Measurements from ENCODE around the gene ZNF433. TPM values are rescaled to one million over a fixed set of nuclear protein-coding genes. Genes with fewer than 3 reads are reported as not detected.

Gene ZNF433
- total and polyA plus RNA-seq, 2 experiments from 2014 or later, result 2.0 to 3.4 TPM

DNA sequence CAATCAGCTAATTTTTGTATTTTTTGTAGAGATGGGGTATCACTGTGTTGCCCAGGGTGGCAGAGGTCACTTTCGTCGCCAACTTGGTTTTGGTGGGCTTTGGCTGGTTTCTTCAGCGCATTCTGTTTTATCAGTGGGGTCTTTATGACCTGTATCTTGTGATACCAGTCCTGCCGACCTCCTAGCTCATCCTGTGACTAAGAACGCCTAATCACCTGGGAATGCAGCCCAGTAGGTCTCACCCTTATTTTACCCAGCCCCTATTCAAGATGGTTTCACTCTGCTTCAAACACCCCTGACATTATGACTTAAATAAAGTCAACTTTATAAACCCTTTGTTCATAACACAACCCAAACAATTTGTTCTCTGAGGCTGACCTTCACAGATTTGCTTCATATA, 20.3 kb upstream of the ZNF433 start:
- Histone ChIP-seq H3K4me1 (ENCODE audit: insufficient read depth) (0 out of 2 replicates have a peak, but pooled peaks cover 4% of the 10 kb centered on the region), H3F3A (replicated peaks; ENCODE audit: low read depth) (peaks cover 19% of the 10 kb centered on the region; the same call in 1 of the 2 replicates), H2AFZ (no peak overlapping the region), H3K4me2 (no peak overlapping the region), H3K4me3 (no peak overlapping the region), H3K36me3 (ENCODE audit: insufficient read depth) (no peaks in the 10 kb centered on the region), H3K79me2 (replicated peaks; ENCODE audit: insufficient read depth) (peaks cover 8% of the 10 kb centered on the region), H3K27ac (ENCODE audit: low read depth) (no peak overlapping the region), H4K20me1 (replicated peaks; ENCODE audit: insufficient read depth) (no peaks in the 10 kb centered on the region), H3K27me3 (ENCODE audit: insufficient read depth) (peaks cover 4% of the 10 kb centered on the region; the same call in 1 of the 2 replicates), H3K9me2 (ENCODE audit: insufficient read depth) (no peaks in the 10 kb centered on the region)
- Mint-ChIP-seq H3K4me1 (no peaks in the 10 kb centered on the region), H3K27ac (no peak overlapping the region), H3K4me3 (no peak overlapping the region), H3K36me3 (ENCODE audit: low read depth) (peaks cover 46% of the 10 kb centered on the region), H3K27me3 (ENCODE audit: insufficient read depth, low read depth, poor library complexity) (no peaks in the 10 kb centered on the region), H3K9me3 (peaks cover 92% of the 10 kb centered on the region)
- TF ChIP-seq, protein P1, sequence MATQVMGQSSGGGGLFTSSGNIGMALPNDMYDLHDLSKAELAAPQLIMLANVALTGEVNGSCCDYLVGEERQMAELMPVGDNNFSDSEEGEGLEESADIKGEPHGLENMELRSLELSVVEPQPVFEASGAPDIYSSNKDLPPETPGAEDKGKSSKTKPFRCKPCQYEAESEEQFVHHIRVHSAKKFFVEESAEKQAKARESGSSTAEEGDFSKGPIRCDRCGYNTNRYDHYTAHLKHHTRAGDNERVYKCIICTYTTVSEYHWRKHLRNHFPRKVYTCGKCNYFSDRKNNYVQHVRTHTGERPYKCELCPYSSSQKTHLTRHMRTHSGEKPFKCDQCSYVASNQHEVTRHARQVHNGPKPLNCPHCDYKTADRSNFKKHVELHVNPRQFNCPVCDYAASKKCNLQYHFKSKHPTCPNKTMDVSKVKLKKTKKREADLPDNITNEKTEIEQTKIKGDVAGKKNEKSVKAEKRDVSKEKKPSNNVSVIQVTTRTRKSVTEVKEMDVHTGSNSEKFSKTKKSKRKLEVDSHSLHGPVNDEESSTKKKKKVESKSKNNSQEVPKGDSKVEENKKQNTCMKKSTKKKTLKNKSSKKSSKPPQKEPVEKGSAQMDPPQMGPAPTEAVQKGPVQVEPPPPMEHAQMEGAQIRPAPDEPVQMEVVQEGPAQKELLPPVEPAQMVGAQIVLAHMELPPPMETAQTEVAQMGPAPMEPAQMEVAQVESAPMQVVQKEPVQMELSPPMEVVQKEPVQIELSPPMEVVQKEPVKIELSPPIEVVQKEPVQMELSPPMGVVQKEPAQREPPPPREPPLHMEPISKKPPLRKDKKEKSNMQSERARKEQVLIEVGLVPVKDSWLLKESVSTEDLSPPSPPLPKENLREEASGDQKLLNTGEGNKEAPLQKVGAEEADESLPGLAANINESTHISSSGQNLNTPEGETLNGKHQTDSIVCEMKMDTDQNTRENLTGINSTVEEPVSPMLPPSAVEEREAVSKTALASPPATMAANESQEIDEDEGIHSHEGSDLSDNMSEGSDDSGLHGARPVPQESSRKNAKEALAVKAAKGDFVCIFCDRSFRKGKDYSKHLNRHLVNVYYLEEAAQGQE (IDR thresholded peaks at IDR 0.05; ENCODE audit: unreplicated experiment), result no peak
- TF ChIP-seq EZH2phosphoT487 (IDR thresholded peaks at IDR 0.05; ENCODE audit: unreplicated experiment) (no peak), EZH2 (IDR thresholded peaks at IDR 0.05; ENCODE audit: low read depth, unreplicated experiment) (no peak), STAT1 (IDR thresholded peaks at IDR 0.05; ENCODE audit: unreplicated experiment) (no peak), NANOG (IDR thresholded peaks at IDR 0.05; ENCODE audit: borderline replicate concordance) (no peak), JUNB (IDR thresholded peaks at IDR 0.05; ENCODE audit: unreplicated experiment) (no peak), ZNF114 (CRISPR knock-in tag; IDR thresholded peaks at IDR 0.05) (no peak), CREB1 (CRISPR knock-in tag; IDR thresholded peaks at IDR 0.05; ENCODE audit: low read depth) (no peak), ZNF331 (CRISPR knock-in tag; IDR thresholded peaks at IDR 0.05; ENCODE audit: low read depth) (no peak), POLR2AphosphoS5 (IDR thresholded peaks at IDR 0.05; ENCODE audit: low read depth) (no peak)
- TF ChIP-seq, protein P2, sequence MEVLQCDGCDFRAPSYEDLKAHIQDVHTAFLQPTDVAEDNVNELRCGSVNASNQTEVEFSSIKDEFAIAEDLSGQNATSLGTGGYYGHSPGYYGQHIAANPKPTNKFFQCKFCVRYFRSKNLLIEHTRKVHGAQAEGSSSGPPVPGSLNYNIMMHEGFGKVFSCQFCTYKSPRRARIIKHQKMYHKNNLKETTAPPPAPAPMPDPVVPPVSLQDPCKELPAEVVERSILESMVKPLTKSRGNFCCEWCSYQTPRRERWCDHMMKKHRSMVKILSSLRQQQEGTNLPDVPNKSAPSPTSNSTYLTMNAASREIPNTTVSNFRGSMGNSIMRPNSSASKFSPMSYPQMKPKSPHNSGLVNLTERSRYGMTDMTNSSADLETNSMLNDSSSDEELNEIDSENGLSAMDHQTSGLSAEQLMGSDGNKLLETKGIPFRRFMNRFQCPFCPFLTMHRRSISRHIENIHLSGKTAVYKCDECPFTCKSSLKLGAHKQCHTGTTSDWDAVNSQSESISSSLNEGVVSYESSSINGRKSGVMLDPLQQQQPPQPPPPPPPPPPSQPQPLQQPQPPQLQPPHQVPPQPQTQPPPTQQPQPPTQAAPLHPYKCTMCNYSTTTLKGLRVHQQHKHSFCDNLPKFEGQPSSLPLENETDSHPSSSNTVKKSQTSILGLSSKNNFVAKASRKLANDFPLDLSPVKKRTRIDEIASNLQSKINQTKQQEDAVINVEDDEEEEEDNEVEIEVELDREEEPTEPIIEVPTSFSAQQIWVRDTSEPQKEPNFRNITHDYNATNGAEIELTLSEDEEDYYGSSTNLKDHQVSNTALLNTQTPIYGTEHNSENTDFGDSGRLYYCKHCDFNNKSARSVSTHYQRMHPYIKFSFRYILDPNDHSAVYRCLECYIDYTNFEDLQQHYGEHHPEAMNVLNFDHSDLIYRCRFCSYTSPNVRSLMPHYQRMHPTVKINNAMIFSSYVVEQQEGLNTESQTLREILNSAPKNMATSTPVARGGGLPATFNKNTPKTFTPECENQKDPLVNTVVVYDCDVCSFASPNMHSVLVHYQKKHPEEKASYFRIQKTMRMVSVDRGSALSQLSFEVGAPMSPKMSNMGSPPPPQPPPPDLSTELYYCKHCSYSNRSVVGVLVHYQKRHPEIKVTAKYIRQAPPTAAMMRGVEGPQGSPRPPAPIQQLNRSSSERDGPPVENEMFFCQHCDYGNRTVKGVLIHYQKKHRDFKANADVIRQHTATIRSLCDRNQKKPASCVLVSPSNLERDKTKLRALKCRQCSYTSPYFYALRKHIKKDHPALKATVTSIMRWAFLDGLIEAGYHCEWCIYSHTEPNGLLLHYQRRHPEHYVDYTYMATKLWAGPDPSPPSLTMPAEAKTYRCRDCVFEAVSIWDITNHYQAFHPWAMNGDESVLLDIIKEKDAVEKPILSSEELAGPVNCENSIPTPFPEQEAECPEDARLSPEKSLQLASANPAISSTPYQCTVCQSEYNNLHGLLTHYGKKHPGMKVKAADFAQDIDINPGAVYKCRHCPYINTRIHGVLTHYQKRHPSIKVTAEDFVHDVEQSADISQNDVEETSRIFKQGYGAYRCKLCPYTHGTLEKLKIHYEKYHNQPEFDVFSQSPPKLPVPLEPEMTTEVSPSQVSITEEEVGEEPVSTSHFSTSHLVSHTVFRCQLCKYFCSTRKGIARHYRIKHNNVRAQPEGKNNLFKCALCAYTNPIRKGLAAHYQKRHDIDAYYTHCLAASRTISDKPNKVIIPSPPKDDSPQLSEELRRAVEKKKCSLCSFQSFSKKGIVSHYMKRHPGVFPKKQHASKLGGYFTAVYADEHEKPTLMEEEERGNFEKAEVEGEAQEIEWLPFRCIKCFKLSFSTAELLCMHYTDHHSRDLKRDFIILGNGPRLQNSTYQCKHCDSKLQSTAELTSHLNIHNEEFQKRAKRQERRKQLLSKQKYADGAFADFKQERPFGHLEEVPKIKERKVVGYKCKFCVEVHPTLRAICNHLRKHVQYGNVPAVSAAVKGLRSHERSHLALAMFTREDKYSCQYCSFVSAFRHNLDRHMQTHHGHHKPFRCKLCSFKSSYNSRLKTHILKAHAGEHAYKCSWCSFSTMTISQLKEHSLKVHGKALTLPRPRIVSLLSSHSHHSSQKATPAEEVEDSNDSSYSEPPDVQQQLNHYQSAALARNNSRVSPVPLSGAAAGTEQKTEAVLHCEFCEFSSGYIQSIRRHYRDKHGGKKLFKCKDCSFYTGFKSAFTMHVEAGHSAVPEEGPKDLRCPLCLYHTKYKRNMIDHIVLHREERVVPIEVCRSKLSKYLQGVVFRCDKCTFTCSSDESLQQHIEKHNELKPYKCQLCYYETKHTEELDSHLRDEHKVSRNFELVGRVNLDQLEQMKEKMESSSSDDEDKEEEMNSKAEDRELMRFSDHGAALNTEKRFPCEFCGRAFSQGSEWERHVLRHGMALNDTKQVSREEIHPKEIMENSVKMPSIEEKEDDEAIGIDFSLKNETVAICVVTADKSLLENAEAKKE (CRISPR knock-in tag; IDR thresholded peaks at IDR 0.05), result no peak
- TF ChIP-seq, protein P3, sequence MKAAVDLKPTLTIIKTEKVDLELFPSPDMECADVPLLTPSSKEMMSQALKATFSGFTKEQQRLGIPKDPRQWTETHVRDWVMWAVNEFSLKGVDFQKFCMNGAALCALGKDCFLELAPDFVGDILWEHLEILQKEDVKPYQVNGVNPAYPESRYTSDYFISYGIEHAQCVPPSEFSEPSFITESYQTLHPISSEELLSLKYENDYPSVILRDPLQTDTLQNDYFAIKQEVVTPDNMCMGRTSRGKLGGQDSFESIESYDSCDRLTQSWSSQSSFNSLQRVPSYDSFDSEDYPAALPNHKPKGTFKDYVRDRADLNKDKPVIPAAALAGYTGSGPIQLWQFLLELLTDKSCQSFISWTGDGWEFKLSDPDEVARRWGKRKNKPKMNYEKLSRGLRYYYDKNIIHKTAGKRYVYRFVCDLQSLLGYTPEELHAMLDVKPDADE (IDR thresholded peaks at IDR 0.05), result no peak
- TF ChIP-seq, protein P4, sequence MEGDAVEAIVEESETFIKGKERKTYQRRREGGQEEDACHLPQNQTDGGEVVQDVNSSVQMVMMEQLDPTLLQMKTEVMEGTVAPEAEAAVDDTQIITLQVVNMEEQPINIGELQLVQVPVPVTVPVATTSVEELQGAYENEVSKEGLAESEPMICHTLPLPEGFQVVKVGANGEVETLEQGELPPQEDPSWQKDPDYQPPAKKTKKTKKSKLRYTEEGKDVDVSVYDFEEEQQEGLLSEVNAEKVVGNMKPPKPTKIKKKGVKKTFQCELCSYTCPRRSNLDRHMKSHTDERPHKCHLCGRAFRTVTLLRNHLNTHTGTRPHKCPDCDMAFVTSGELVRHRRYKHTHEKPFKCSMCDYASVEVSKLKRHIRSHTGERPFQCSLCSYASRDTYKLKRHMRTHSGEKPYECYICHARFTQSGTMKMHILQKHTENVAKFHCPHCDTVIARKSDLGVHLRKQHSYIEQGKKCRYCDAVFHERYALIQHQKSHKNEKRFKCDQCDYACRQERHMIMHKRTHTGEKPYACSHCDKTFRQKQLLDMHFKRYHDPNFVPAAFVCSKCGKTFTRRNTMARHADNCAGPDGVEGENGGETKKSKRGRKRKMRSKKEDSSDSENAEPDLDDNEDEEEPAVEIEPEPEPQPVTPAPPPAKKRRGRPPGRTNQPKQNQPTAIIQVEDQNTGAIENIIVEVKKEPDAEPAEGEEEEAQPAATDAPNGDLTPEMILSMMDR (conservative IDR thresholded peaks at IDR 0.05; ENCODE audit: low read depth in 2 of 2), result no peak
- ATAC-seq, result no peak
- no peak for DNase-seq (ENCODE audit: low spot score)

All from GM23338 (cell line).